Activated naive CD4-positive, alpha-beta T cell treated with anti-CD3 and anti-CD28 coated beads, Interleukin-2, amount 50 U/mL, for 72 hours (primary cell): ENCODE results near the gene LRRC34. TPM values are rescaled to one million over a fixed set of nuclear protein-coding genes. Genes with fewer than 3 reads are reported as not detected.
A peak's percentile ranks its signal among the peaks of the same experiment; 100 is the strongest.

Source experiments
- ATAC-seq, 2 donors: fragments of 150-1000 bp; cut with Tn5 transposase; 2 replicates each; pipeline ENCODE4 v1.10.0; 2021; ENCODE audit warnings: mild to moderate bottlenecking in 2 of 2, moderate library complexity in 2 of 2
- DNase-seq, 2 donors: peaks; one replicate each; pipeline ENCODE4 v3.0.0; 2021 to 2022; ENCODE audit warnings: low spot score in 2 of 2
- H3K27ac Mint-ChIP-seq, 2 donors: one replicate each; pipeline ENCODE4 v1.8.0; 2022; ENCODE audit warnings: mild to moderate bottlenecking in 2 of 2, mixed read lengths in 2 of 2
- H3K36me3 Mint-ChIP-seq, 2 donors: one replicate each; pipeline ENCODE4 v1.8.0; 2022; ENCODE audit warnings: mixed read lengths in 2 of 2
- H3K9me3 Mint-ChIP-seq, 2 donors: one replicate each; pipeline ENCODE4 v1.8.0; 2022; ENCODE audit warnings: mixed read lengths in 2 of 2
- total RNA-seq, 2 donors: library from RNA; stranded (reverse); gene quantifications; one replicate each; pipeline ENCODE4 v1.2.3, GENCODE V29; 2022

Gene LRRC34
- total RNA-seq, 2 donors from 2014 or later, result 2.1 to 3.2 TPM

GRCh38 chr3:169822983-169823382 is 10.3 kb upstream of the LRRC34 start:
- H3K27ac Mint-ChIP-seq, result no peak overlapping the region
- DNase-seq (no peak), ATAC-seq (no peak)
- no peaks in the 10 kb centered on the region for H3K36me3 Mint-ChIP-seq
- H3K9me3 Mint-ChIP-seq, result no peaks in the 10 kb centered on the region

GRCh38 chr3:169822540-169822939 is 9.8 kb upstream of the LRRC34 start:
- DNase-seq (no peak), ATAC-seq (no peak)
- no peaks in the 10 kb centered on the region for H3K36me3 Mint-ChIP-seq
- no peaks in the 10 kb centered on the region for H3K9me3 Mint-ChIP-seq
- H3K27ac Mint-ChIP-seq, result no peak overlapping the region

GRCh38 chr3:169822091-169822490 is 9.4 kb upstream of the LRRC34 start:
- no peak for DNase-seq
- Mint-ChIP-seq H3K36me3 (no peaks in the 10 kb centered on the region), H3K27ac (no peak overlapping the region), H3K9me3 (no peaks in the 10 kb centered on the region)
- ATAC-seq, result no peak

GRCh38 chr3:169818316-169818715 is 5.6 kb upstream of the LRRC34 start:
- H3K9me3 Mint-ChIP-seq, result peaks cover 5 to 19% of the 10 kb centered on the region in 2 donors
- ATAC-seq (no peak), DNase-seq (no peak)
- peaks cover 13 to 14% of the 10 kb centered on the region in 2 donors for H3K36me3 Mint-ChIP-seq
- H3K27ac Mint-ChIP-seq, result no peak overlapping the region

- Mint-ChIP-seq H3K9me3 (peaks cover 5 to 19% of the 10 kb centered on the region in 2 donors), H3K27ac (no peak overlapping the region), H3K36me3 (peaks cover 13 to 14% of the 10 kb centered on the region in 2 donors)
- no peak for ATAC-seq
- DNase-seq, result no peak
Observed at GRCh38 chr3:169815590-169816150, 3.0 kb upstream of the LRRC34 start.

GRCh38 chr3:169813757-169814517 is 1.2 kb upstream of the LRRC34 start:
- Mint-ChIP-seq H3K9me3 (peaks cover 5 to 19% of the 10 kb centered on the region in 2 donors), H3K36me3 (peaks cover 13 to 14% of the 10 kb centered on the region in 2 donors), H3K27ac (peak overlapping the region; percentile 57 to 83)
- ATAC-seq (peak; percentile 63 to 80), DNase-seq (peak; percentile 62 to 70)

GRCh38 chr3:169813278-169813677 is 574 bp upstream of the LRRC34 start:
- Mint-ChIP-seq H3K36me3 (peaks cover 13 to 14% of the 10 kb centered on the region in 2 donors), H3K27ac (peak overlapping the region; percentile 57 to 83), H3K9me3 (peaks cover 5 to 19% of the 10 kb centered on the region in 2 donors)
- DNase-seq (no peak), ATAC-seq (peak in 1 of 2 donors; percentile 5)

GRCh38 chr3:169811631-169812331 is 923 bp downstream of the LRRC34 start:
- Mint-ChIP-seq H3K36me3 (peaks cover 13 to 14% of the 10 kb centered on the region in 2 donors), H3K9me3 (peaks cover 5 to 19% of the 10 kb centered on the region in 2 donors), H3K27ac (no peak overlapping the region)
- ATAC-seq, result peak; percentile 4 to 12
- DNase-seq, result peak in 1 of 2 donors; percentile 6

GRCh38 chr3:169809230-169809795 is 3.4 kb downstream of the LRRC34 start:
- no peaks in the 10 kb centered on the region for H3K9me3 Mint-ChIP-seq
- H3K36me3 Mint-ChIP-seq, result peaks cover 0 to 5% of the 10 kb centered on the region in 2 donors
- no peak overlapping the region for H3K27ac Mint-ChIP-seq
- no peak for DNase-seq
- no peak for ATAC-seq

- DNase-seq, result no peak
- Mint-ChIP-seq H3K9me3 (no peaks in the 10 kb centered on the region), H3K36me3 (no peaks in the 10 kb centered on the region), H3K27ac (no peak overlapping the region)
- no peak for ATAC-seq
Observed at GRCh38 chr3:169804681-169805080, 8.0 kb downstream of the LRRC34 start.

GRCh38 chr3:169792359-169792758 is 20.3 kb downstream of the LRRC34 start:
- Mint-ChIP-seq H3K36me3 (no peaks in the 10 kb centered on the region), H3K27ac (peak overlapping the region in 1 of 2 donors; percentile 29), H3K9me3 (no peaks in the 10 kb centered on the region)
- DNase-seq (no peak), ATAC-seq (no peak)

GRCh38 chr3:169790687-169791429 is 21.8 kb downstream of the LRRC34 start:
- no peaks in the 10 kb centered on the region for H3K9me3 Mint-ChIP-seq
- ATAC-seq, result peak in 1 of 2 donors; percentile 26
- peaks cover 0 to 5% of the 10 kb centered on the region in 2 donors for H3K36me3 Mint-ChIP-seq
- no peak overlapping the region for H3K27ac Mint-ChIP-seq
- DNase-seq, result no peak

- peaks cover 0 to 11% of the 10 kb centered on the region in 2 donors for H3K36me3 Mint-ChIP-seq
- no peak for ATAC-seq
Observed at GRCh38 chr3:169790219-169790618, 22.5 kb downstream of the LRRC34 start.

GRCh38 chr3:169787791-169788190 is 24.9 kb downstream of the LRRC34 start:
- ATAC-seq, result no peak

More at GRCh38 chr3:169790219-169790618, 22.5 kb downstream of the LRRC34 start:
- DNase-seq, result no peak
- Mint-ChIP-seq H3K27ac (no peak overlapping the region), H3K9me3 (no peaks in the 10 kb centered on the region)

GRCh38 chr3:169787120-169787519 is 25.6 kb downstream of the LRRC34 start:
- Mint-ChIP-seq H3K9me3 (no peaks in the 10 kb centered on the region), H3K36me3 (peaks cover 0 to 16% of the 10 kb centered on the region in 2 donors), H3K27ac (no peak overlapping the region)
- DNase-seq (no peak), ATAC-seq (no peak)

More at GRCh38 chr3:169787791-169788190, 24.9 kb downstream of the LRRC34 start:
- no peak for DNase-seq
- Mint-ChIP-seq H3K36me3 (peaks cover 0 to 11% of the 10 kb centered on the region in 2 donors), H3K9me3 (no peaks in the 10 kb centered on the region), H3K27ac (no peak overlapping the region)

- Mint-ChIP-seq H3K36me3 (peaks cover 17 to 52% of the 10 kb centered on the region in 2 donors), H3K27ac (peak overlapping the region in 1 of 2 donors; percentile 63), H3K9me3 (no peaks in the 10 kb centered on the region)
- ATAC-seq, result no peak
- no peak for DNase-seq
Observed at GRCh38 chr3:169781209-169781855, 31.4 kb downstream of the LRRC34 start.
